Neural cell (in vitro differentiated cells): ENCODE results near the gene DAZL. TPM values are rescaled to one million over a fixed set of nuclear protein-coding genes. Genes with fewer than 3 reads are reported as not detected.

ENCODE experiments used
- H2AFZ ChIP-seq: fragments of 200-600, 300-800 bp; sonication (generic), shearing (Covaris generic); 2 replicates; pipeline ENCODE4 v1.6.0; 2014; ENCODE audit warnings: low read depth, mild to moderate bottlenecking, antibody characterized with exemption, low read length, moderate library complexity
- H3F3A ChIP-seq: fragments of 200-600 bp; shearing (Covaris generic); 2 replicates; pipeline ENCODE4 v1.6.1; 2016; ENCODE audit warnings: mild to moderate bottlenecking, moderate library complexity, mixed read lengths, antibody characterized with exemption, low read length; ENCODE audit not compliant: insufficient read depth, poor library complexity, severe bottlenecking
- H3K27ac ChIP-seq: fragments of 200-600, 300-800 bp; sonication (generic), shearing (Covaris generic); 2 replicates; pipeline ENCODE4 v1.5.1; 2014; ENCODE audit warnings: mild to moderate bottlenecking, low read length, moderate library complexity
- H3K27me3 ChIP-seq: fragments of 300-800, 200-600 bp; sonication (generic), shearing (Covaris generic); 2 replicates; pipeline ENCODE4 v1.6.0; 2014; ENCODE audit warnings: mild to moderate bottlenecking, low read depth, low read length, moderate library complexity; ENCODE audit not compliant: insufficient read depth
- H3K36me3 ChIP-seq: fragments of 300-800, 200-600 bp; sonication (generic), shearing (Covaris generic); 2 replicates; pipeline ENCODE4 v1.5.1; 2014; ENCODE audit warnings: mild to moderate bottlenecking, antibody characterized with exemption, low read length, moderate library complexity; ENCODE audit not compliant: insufficient read depth
- H3K4me2 ChIP-seq: fragments of 300-800, 200-600 bp; sonication (generic), shearing (Covaris generic); 2 replicates; pipeline ENCODE4 v1.6.0; 2014; ENCODE audit warnings: mild to moderate bottlenecking, low read length
- H3K4me3 ChIP-seq: fragments of 300-800, 200-600 bp; sonication (generic), shearing (Covaris generic); 2 replicates; pipeline ENCODE4 v1.5.1; 2014; ENCODE audit warnings: mild to moderate bottlenecking, low read length, moderate library complexity
- H3K79me2 ChIP-seq: fragments of 200-600 bp; shearing (Covaris generic); replicated peaks from 2 replicates; pipeline ENCODE4 v1.6.0; 2014; ENCODE audit warnings: mild to moderate bottlenecking, low read length, moderate library complexity; ENCODE audit not compliant: insufficient read depth
- H3K9ac ChIP-seq: fragments of 300-800, 200-600 bp; sonication (generic), shearing (Covaris generic); 2 replicates; pipeline ENCODE4 v1.6.1; 2016; ENCODE audit warnings: mild to moderate bottlenecking, low read length, mixed read lengths
- H3K9me2 ChIP-seq: fragments of 200-600 bp; shearing (Covaris generic); 2 replicates; pipeline ENCODE4 v1.6.1; 2016; ENCODE audit warnings: mild to moderate bottlenecking, low read length, mixed read lengths; ENCODE audit not compliant: insufficient read depth
- H3K9me3 ChIP-seq: fragments of 200-600, 300-800 bp; sonication (generic), shearing (Covaris generic); 2 replicates; pipeline ENCODE4 v1.6.1; 2016; ENCODE audit warnings: mild to moderate bottlenecking, mixed run types, low read length, moderate library complexity, mixed read lengths
- H4K20me1 ChIP-seq: fragments of 200-600 bp; shearing (Covaris generic); 2 replicates; pipeline ENCODE4 v1.6.1; 2016; ENCODE audit warnings: mild to moderate bottlenecking, mixed run types; ENCODE audit not compliant: insufficient read depth
- EP300 ChIP-seq: fragments of 450-650 bp; conservative IDR thresholded peaks from 2 replicates; pipeline ENCODE4 v1.6.1; 2014; ENCODE audit warnings: antibody characterized with exemption, mild to moderate bottlenecking, moderate library complexity; ENCODE audit not compliant: poor library complexity, severe bottlenecking
- EZH2 ChIP-seq: fragments of 200-600, 300-800 bp; shearing (Covaris generic), sonication (generic); IDR thresholded peaks from 2 replicates; pipeline ENCODE4 v1.6.1; 2014; ENCODE audit warnings: antibody characterized with exemption, low read length, borderline replicate concordance, mild to moderate bottlenecking; ENCODE audit not compliant: insufficient read depth, poor library complexity, severe bottlenecking
- MXI1 ChIP-seq: fragments of 450-650 bp; conservative IDR thresholded peaks from 2 replicates; pipeline ENCODE4 v1.6.1; 2014; ENCODE audit warnings: antibody characterized with exemption, mild to moderate bottlenecking; ENCODE audit not compliant: poor library complexity, severe bottlenecking
- POLR2AphosphoS5 ChIP-seq: IDR thresholded peaks from 2 replicates; pipeline ENCODE4 v1.6.1; 2012
- RAD21 ChIP-seq: fragments of 450-650 bp; conservative IDR thresholded peaks from 2 replicates; pipeline ENCODE4 v1.6.1; 2014; ENCODE audit warnings: antibody characterized with exemption, mild to moderate bottlenecking, moderate library complexity
- SMC3 ChIP-seq: fragments of 450-650 bp; conservative IDR thresholded peaks from 2 replicates; pipeline ENCODE4 v1.6.1; 2014; ENCODE audit warnings: antibody characterized with exemption, mild to moderate bottlenecking, moderate library complexity; ENCODE audit not compliant: poor library complexity
- TAF1 ChIP-seq: IDR thresholded peaks from 2 replicates; pipeline ENCODE4 v1.6.1; 2012; ENCODE audit warnings: low read depth
- polyA plus RNA-seq: library from polyadenylated mRNA; depleted of rRNA; stranded (reverse); fragments of >200 nt; gene quantifications from 2 replicates; pipeline ENCODE4 v1.2.3, GENCODE V29; 2014
- TF ChIP-seq, protein P1 (sequence below): fragments of 450-650 bp; IDR thresholded peaks from 2 replicates; pipeline ENCODE4 v1.5.1; 2014; ENCODE audit warnings: antibody characterized with exemption, mild to moderate bottlenecking, moderate library complexity; ENCODE audit not compliant: poor library complexity, severe bottlenecking
- TF ChIP-seq, protein P2 (sequence below): IDR thresholded peaks from 2 replicates; pipeline ENCODE4 v1.6.1; 2012; ENCODE audit warnings: borderline replicate concordance

DAZL gene
- polyA plus RNA-seq, 1 donor from 2014 or later: not detected

DNA sequence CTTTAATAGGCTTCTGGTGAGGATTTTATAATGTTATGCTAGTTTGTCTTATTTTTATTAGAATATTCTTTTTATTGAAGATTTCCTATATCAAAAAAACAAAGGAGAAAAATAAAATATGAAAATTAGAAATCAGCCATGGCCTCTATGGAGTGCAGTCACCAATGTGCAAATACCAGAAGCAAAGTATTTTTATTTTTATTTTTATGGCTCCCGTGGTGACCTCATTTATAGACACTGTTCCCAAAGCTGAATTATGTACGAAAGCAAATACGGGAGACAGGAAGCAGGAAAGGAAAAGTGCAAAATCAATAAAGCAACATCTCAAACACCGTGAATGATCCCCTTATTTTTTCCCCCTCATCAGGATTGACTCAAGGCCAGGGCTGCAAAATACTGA lies 35.1 kb downstream of the DAZL start:
- no peak overlapping the region for H2AFZ ChIP-seq
- no peaks in the 10 kb centered on the region for H3K9me2 ChIP-seq
- H3K9me3 ChIP-seq: no peaks in the 10 kb centered on the region
- no peak for TF ChIP-seq EZH2
- TF ChIP-seq RAD21: no peak
- TF ChIP-seq EP300: no peak
- no peak for TF ChIP-seq POLR2AphosphoS5
- no peak for TF ChIP-seq MXI1
- TF ChIP-seq, protein P1, sequence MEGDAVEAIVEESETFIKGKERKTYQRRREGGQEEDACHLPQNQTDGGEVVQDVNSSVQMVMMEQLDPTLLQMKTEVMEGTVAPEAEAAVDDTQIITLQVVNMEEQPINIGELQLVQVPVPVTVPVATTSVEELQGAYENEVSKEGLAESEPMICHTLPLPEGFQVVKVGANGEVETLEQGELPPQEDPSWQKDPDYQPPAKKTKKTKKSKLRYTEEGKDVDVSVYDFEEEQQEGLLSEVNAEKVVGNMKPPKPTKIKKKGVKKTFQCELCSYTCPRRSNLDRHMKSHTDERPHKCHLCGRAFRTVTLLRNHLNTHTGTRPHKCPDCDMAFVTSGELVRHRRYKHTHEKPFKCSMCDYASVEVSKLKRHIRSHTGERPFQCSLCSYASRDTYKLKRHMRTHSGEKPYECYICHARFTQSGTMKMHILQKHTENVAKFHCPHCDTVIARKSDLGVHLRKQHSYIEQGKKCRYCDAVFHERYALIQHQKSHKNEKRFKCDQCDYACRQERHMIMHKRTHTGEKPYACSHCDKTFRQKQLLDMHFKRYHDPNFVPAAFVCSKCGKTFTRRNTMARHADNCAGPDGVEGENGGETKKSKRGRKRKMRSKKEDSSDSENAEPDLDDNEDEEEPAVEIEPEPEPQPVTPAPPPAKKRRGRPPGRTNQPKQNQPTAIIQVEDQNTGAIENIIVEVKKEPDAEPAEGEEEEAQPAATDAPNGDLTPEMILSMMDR: no peak
- TF ChIP-seq TAF1: no peak
- TF ChIP-seq SMC3: no peak
- TF ChIP-seq, protein P2, sequence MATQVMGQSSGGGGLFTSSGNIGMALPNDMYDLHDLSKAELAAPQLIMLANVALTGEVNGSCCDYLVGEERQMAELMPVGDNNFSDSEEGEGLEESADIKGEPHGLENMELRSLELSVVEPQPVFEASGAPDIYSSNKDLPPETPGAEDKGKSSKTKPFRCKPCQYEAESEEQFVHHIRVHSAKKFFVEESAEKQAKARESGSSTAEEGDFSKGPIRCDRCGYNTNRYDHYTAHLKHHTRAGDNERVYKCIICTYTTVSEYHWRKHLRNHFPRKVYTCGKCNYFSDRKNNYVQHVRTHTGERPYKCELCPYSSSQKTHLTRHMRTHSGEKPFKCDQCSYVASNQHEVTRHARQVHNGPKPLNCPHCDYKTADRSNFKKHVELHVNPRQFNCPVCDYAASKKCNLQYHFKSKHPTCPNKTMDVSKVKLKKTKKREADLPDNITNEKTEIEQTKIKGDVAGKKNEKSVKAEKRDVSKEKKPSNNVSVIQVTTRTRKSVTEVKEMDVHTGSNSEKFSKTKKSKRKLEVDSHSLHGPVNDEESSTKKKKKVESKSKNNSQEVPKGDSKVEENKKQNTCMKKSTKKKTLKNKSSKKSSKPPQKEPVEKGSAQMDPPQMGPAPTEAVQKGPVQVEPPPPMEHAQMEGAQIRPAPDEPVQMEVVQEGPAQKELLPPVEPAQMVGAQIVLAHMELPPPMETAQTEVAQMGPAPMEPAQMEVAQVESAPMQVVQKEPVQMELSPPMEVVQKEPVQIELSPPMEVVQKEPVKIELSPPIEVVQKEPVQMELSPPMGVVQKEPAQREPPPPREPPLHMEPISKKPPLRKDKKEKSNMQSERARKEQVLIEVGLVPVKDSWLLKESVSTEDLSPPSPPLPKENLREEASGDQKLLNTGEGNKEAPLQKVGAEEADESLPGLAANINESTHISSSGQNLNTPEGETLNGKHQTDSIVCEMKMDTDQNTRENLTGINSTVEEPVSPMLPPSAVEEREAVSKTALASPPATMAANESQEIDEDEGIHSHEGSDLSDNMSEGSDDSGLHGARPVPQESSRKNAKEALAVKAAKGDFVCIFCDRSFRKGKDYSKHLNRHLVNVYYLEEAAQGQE: no peak
- no peak overlapping the region for H3K4me3 ChIP-seq
- no peak overlapping the region for H3K9ac ChIP-seq
- no peaks in the 10 kb centered on the region for H3K79me2 ChIP-seq
- no peak overlapping the region for H3K27ac ChIP-seq
- no peaks in the 10 kb centered on the region for H3K36me3 ChIP-seq
- H3K4me2 ChIP-seq: no peak overlapping the region
- H3F3A ChIP-seq: no peaks in the 10 kb centered on the region
- no peaks in the 10 kb centered on the region for H4K20me1 ChIP-seq
- no peaks in the 10 kb centered on the region for H3K27me3 ChIP-seq

DNA sequence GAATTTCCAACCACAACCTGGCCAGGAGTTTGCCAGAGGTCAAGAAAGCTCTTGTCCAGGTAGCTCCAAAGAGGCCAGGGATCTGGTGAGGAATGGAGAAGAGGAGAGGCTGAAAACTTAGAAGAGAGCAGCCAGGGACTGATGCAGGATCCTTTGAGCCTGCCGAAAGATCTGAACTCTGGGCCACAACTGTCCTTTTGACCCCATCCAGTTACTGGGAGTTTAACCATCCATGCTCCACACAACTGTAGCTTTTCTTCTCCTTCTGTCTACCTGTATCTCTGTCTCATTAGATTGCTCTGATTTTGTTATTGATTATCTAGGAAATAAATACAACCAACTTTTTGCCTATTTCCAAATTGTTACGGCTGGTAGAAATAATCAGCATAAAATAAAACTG lies 36.7 kb downstream of the DAZL start:
- no peak overlapping the region for H3K9ac ChIP-seq
- TF ChIP-seq, protein P1: no peak
- TF ChIP-seq POLR2AphosphoS5 (no peak), TAF1 (no peak), EZH2 (no peak), EP300 (no peak), MXI1 (no peak), RAD21 (no peak), SMC3 (no peak)
- TF ChIP-seq, protein P2: no peak

More for the DNA sequence above, 36.7 kb downstream of the DAZL start:
- H3K27ac ChIP-seq: no peak overlapping the region
- H3K27me3 ChIP-seq: no peaks in the 10 kb centered on the region
- H3K4me3 ChIP-seq: no peak overlapping the region
- H3K9me2 ChIP-seq: no peaks in the 10 kb centered on the region
- no peaks in the 10 kb centered on the region for H3K36me3 ChIP-seq
- H4K20me1 ChIP-seq: no peaks in the 10 kb centered on the region
- H3K79me2 ChIP-seq: no peaks in the 10 kb centered on the region
- no peaks in the 10 kb centered on the region for H3F3A ChIP-seq
- no peak overlapping the region for H3K4me2 ChIP-seq
- H2AFZ ChIP-seq: no peak overlapping the region
- H3K9me3 ChIP-seq: no peaks in the 10 kb centered on the region
